Mesendoderm (in vitro differentiated cells): ENCODE data around the gene ADARB2.
A peak's percentile ranks its signal among the peaks of the same experiment; 100 is the strongest.

Source experiments
- DNase-seq: peaks from one replicate; pipeline ENCODE4 v3.0.0; 2013
- H2AK5ac ChIP-seq: 2 replicates; pipeline ENCODE4 v1.6.1; 2013; ENCODE audit warnings: low read length, inconsistent platforms
- H2BK120ac ChIP-seq: 2 replicates; pipeline ENCODE4 v1.6.1; 2013; ENCODE audit warnings: low read depth, mild to moderate bottlenecking, low read length, moderate library complexity, mixed read lengths
- H2BK15ac ChIP-seq: replicated peaks from 2 replicates; pipeline ENCODE4 v1.6.1; 2013; ENCODE audit warnings: low read depth, mild to moderate bottlenecking, moderate library complexity
- H2BK5ac ChIP-seq: 2 replicates; pipeline ENCODE4 v1.6.1; 2013; ENCODE audit warnings: low read length, inconsistent platforms
- H3K18ac ChIP-seq: 2 replicates; pipeline ENCODE4 v1.6.1; 2013; ENCODE audit warnings: mild to moderate bottlenecking, low read length, mixed read lengths
- H3K23ac ChIP-seq: one replicate; pipeline ENCODE4 v1.6.1; 2013; ENCODE audit warnings: low read length
- H3K27ac ChIP-seq: 2 replicates; pipeline ENCODE4 v1.5.1; 2013; ENCODE audit warnings: low read depth, mild to moderate bottlenecking, inconsistent platforms, low read length, moderate library complexity
- H3K27me3 ChIP-seq: 2 replicates; pipeline ENCODE4 v1.6.1; 2013; ENCODE audit warnings: low read length, control low read depth, mild to moderate bottlenecking, inconsistent platforms; ENCODE audit not compliant: insufficient read depth, poor library complexity
- H3K36me3 ChIP-seq: 2 replicates; pipeline ENCODE4 v1.6.1; 2013; ENCODE audit warnings: low read length, inconsistent platforms; ENCODE audit not compliant: control insufficient read depth, insufficient read depth
- H3K4ac ChIP-seq: one replicate; pipeline ENCODE4 v1.6.1; 2013; ENCODE audit warnings: low read depth, mild to moderate bottlenecking, low read length, moderate library complexity
- H3K4me1 ChIP-seq: 2 replicates; pipeline ENCODE4 v1.6.1; 2013; ENCODE audit warnings: low read depth, low read length, inconsistent platforms; ENCODE audit not compliant: control insufficient read depth
- H3K4me2 ChIP-seq: 2 replicates; pipeline ENCODE4 v1.6.1; 2013; ENCODE audit warnings: low read length
- H3K4me3 ChIP-seq: 2 replicates; pipeline ENCODE4 v1.5.1; 2013; ENCODE audit warnings: mild to moderate bottlenecking, low read length
- H3K56ac ChIP-seq: one replicate; pipeline ENCODE4 v1.6.1; 2013; ENCODE audit warnings: low read length
- H3K79me1 ChIP-seq: 2 replicates; pipeline ENCODE4 v1.6.1; 2013; ENCODE audit warnings: low read length, inconsistent platforms
- H3K79me2 ChIP-seq: 2 replicates; pipeline ENCODE4 v1.6.1; 2013; ENCODE audit warnings: mild to moderate bottlenecking, low read length; ENCODE audit not compliant: control insufficient read depth, insufficient read depth
- H3K9ac ChIP-seq: 2 replicates; pipeline ENCODE4 v1.6.1; 2013; ENCODE audit warnings: low read length, inconsistent platforms
- H4K5ac ChIP-seq: one replicate; pipeline ENCODE4 v1.6.1; 2013; ENCODE audit warnings: low read length
- H4K8ac ChIP-seq: one replicate; pipeline ENCODE4 v1.6.1; 2013; ENCODE audit warnings: low read depth, mild to moderate bottlenecking, control low read depth, low read length, moderate library complexity
- WGBS: extraction: QIAGEN DNeasy Blood & Tissue Kit; methylation state at CpG from one replicate; pipeline ENCODE4 v1.1.7; 2013; ENCODE audit warnings: low lambda C conversion rate, missing lambda C conversion rate; ENCODE audit not compliant: insufficient coverage; ENCODE audit errors: extremely low coverage; 5-methylcytosine and 5-hydroxymethylcytosine counted together

The ADARB2 gene

GRCh38 chr10:1536341-1536740 is 201.0 kb downstream of the ADARB2 start:
- WGBS: no CpG with 5 or more reads among the region's 7 CpGs
- no peak for DNase-seq

GRCh38 chr10:1535301-1535965 is 201.9 kb downstream of the ADARB2 start:
- no peaks in the 10 kb centered on the region for H3K4me1 ChIP-seq
- no peak overlapping the region for H3K4ac ChIP-seq
- H3K56ac ChIP-seq: no peak overlapping the region
- no peaks in the 10 kb centered on the region for H3K79me2 ChIP-seq
- H3K23ac ChIP-seq: peak overlapping the region; percentile 9
- no peak for DNase-seq
- no peak overlapping the region for H2BK120ac ChIP-seq
- H3K27ac ChIP-seq: no peak overlapping the region
- no peaks in the 10 kb centered on the region for H3K27me3 ChIP-seq
- H3K9ac ChIP-seq: no peak overlapping the region
- H2AK5ac ChIP-seq: no peak overlapping the region
- H2BK15ac ChIP-seq: no peak overlapping the region
- H3K4me2 ChIP-seq: no peak overlapping the region
- H4K8ac ChIP-seq: no peak overlapping the region
- H3K36me3 ChIP-seq: no peaks in the 10 kb centered on the region
- H3K18ac ChIP-seq: no peak overlapping the region
- no peaks in the 10 kb centered on the region for H3K79me1 ChIP-seq
- H3K4me3 ChIP-seq: no peak overlapping the region
- H2BK5ac ChIP-seq: no peak overlapping the region
- no CpG with 5 or more reads among the region's 24 CpGs for WGBS
- H4K5ac ChIP-seq: no peak overlapping the region

More at GRCh38 chr10:1536341-1536740, 201.0 kb downstream of the ADARB2 start:
- Histone ChIP-seq H2BK120ac (no peak overlapping the region), H3K36me3 (no peaks in the 10 kb centered on the region), H3K9ac (no peak overlapping the region), H3K23ac (no peak overlapping the region), H3K4ac (no peak overlapping the region), H3K18ac (no peak overlapping the region), H3K56ac (no peak overlapping the region), H3K79me2 (no peaks in the 10 kb centered on the region), H3K4me3 (no peak overlapping the region), H3K4me1 (no peaks in the 10 kb centered on the region), H4K5ac (no peak overlapping the region), H3K79me1 (no peaks in the 10 kb centered on the region), H2AK5ac (no peak overlapping the region), H4K8ac (no peak overlapping the region), H3K4me2 (no peak overlapping the region), H2BK5ac (no peak overlapping the region), H3K27ac (no peak overlapping the region), H3K27me3 (no peaks in the 10 kb centered on the region), H2BK15ac (no peak overlapping the region)

- Histone ChIP-seq H3K79me1 (no peaks in the 10 kb centered on the region), H2BK5ac (no peak overlapping the region), H3K18ac (no peak overlapping the region), H3K27me3 (no peaks in the 10 kb centered on the region), H3K56ac (no peak overlapping the region), H3K9ac (no peak overlapping the region), H3K36me3 (no peaks in the 10 kb centered on the region), H2BK15ac (no peak overlapping the region), H3K23ac (no peak overlapping the region), H3K4me2 (no peak overlapping the region), H4K8ac (no peak overlapping the region), H2AK5ac (no peak overlapping the region), H3K27ac (no peak overlapping the region), H3K4ac (no peak overlapping the region), H2BK120ac (no peak overlapping the region), H3K79me2 (no peaks in the 10 kb centered on the region), H3K4me3 (no peak overlapping the region), H4K5ac (no peak overlapping the region), H3K4me1 (no peaks in the 10 kb centered on the region)
- WGBS: no CpG with 5 or more reads among the region's 19 CpGs
- no peak for DNase-seq
Observed at GRCh38 chr10:1534820-1535219, 202.5 kb downstream of the ADARB2 start.

DNA sequence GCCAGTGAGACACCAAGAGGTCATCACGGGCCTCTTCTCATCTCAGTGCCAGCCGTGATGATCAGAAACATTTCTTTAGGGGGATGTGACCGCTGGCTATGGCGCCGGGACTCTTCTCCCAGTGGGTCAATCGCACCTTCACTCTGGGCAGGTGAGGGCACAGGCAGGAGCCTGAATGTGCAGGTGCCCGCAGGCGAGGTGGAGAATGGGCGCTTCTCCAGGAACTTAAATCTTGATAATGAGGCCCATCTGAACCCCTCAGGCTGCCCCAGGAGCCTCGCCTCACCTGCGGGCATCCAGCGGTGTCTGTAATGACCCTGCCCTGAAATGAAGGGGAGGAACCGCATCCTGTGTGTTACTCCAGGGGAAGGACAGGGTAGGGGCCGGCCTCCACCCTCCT is 204.7 kb downstream of the ADARB2 start:
- Histone ChIP-seq H4K5ac (no peak overlapping the region), H3K56ac (no peak overlapping the region), H2BK120ac (no peak overlapping the region), H3K4ac (no peak overlapping the region), H3K36me3 (no peaks in the 10 kb centered on the region), H2BK15ac (no peak overlapping the region), H3K27ac (no peak overlapping the region), H3K4me2 (no peak overlapping the region), H3K4me3 (no peak overlapping the region), H3K4me1 (no peaks in the 10 kb centered on the region), H3K79me1 (no peaks in the 10 kb centered on the region), H3K18ac (no peak overlapping the region), H2AK5ac (no peak overlapping the region), H3K79me2 (no peaks in the 10 kb centered on the region), H3K27me3 (no peaks in the 10 kb centered on the region), H4K8ac (no peak overlapping the region), H3K23ac (no peak overlapping the region), H3K9ac (no peak overlapping the region), H2BK5ac (no peak overlapping the region)
- WGBS: no CpG with 5 or more reads among the region's 14 CpGs
- DNase-seq: no peak

DNA sequence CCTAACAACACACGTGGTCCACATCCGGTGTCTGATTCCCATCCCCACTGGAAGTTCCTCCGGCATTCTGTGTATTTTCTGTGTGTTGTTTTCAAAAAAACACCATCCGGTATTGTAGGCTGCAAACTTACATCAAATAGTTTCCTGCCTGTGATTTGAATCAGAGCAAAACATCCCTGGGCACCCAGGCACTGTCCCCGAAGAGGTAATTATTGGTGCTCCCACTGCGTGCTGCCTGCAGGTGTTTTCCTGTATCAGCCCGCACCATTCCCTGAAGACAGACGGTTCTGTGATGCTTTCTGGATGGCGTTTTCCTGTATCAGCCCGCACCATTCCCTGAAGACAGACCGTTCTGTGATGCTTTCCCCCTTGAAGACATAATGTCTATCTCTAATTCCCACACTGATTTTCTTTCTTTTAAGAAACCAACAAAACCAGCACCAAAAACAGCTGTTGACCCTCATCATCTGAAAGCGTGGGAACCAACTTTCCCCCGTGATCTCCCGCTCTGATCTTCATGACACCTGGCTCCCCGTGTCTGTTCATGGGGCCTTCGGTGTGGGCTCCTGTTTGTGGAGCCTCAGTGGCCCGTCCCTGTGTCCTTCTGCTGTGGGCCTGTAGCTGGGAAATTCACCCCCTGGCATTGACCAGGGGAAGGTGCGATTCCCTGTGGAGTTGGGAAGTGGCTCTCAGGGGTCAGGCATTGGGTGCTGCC is 205.3 kb downstream of the ADARB2 start:
- H3K18ac ChIP-seq: no peak overlapping the region
- no peak overlapping the region for H2BK5ac ChIP-seq
- no peak overlapping the region for H3K56ac ChIP-seq
- H3K4ac ChIP-seq: no peak overlapping the region
- no peak overlapping the region for H3K4me2 ChIP-seq
- no peak overlapping the region for H2BK120ac ChIP-seq
- H3K79me2 ChIP-seq: no peaks in the 10 kb centered on the region
- H4K8ac ChIP-seq: no peak overlapping the region
- H3K36me3 ChIP-seq: no peaks in the 10 kb centered on the region
- H3K23ac ChIP-seq: no peak overlapping the region
- no CpG with 5 or more reads among the region's 18 CpGs for WGBS
- H2BK15ac ChIP-seq: no peak overlapping the region
- H2AK5ac ChIP-seq: no peak overlapping the region
- no peak for DNase-seq
- no peak overlapping the region for H3K9ac ChIP-seq
- H3K27ac ChIP-seq: no peak overlapping the region
- no peaks in the 10 kb centered on the region for H3K27me3 ChIP-seq
- no peak overlapping the region for H3K4me3 ChIP-seq
- H4K5ac ChIP-seq: no peak overlapping the region
- H3K4me1 ChIP-seq: no peaks in the 10 kb centered on the region
- H3K79me1 ChIP-seq: no peaks in the 10 kb centered on the region
